Type B pancreatic cell (in vitro differentiated cells): ENCODE measurements around the gene TTC23. TPM values are rescaled to one million over a fixed set of nuclear protein-coding genes. Genes with fewer than 3 reads are reported as not detected.
"Not testable (repeated sequence)": the region's sequence is repeated elsewhere in the genome, so short reads cannot be mapped to it uniquely, and the experiment has no call there.

Experiments used
- DNase-seq: peaks from one replicate; pipeline ENCODE4 v3.0.0; 2021; ENCODE audit warnings: mixed read lengths; ENCODE audit not compliant: unreplicated experiment; ENCODE audit errors: extremely low spot score
- H3K27ac Mint-ChIP-seq: 2 replicates; pipeline ENCODE4 v1.8.0; 2021; ENCODE audit warnings: mild to moderate bottlenecking, mixed read lengths
- H3K27me3 Mint-ChIP-seq: 2 replicates; pipeline ENCODE4 v1.8.0; 2021; ENCODE audit warnings: mixed read lengths
- H3K36me3 Mint-ChIP-seq: 2 replicates; pipeline ENCODE4 v1.8.0; 2021; ENCODE audit warnings: mixed read lengths
- H3K4me1 Mint-ChIP-seq: one replicate; pipeline ENCODE4 v1.8.0; 2021; ENCODE audit warnings: mixed read lengths; ENCODE audit not compliant: unreplicated experiment
- H3K4me3 Mint-ChIP-seq: 2 replicates; pipeline ENCODE4 v1.8.0; 2021; ENCODE audit warnings: mild to moderate bottlenecking, mixed read lengths
- H3K9me3 Mint-ChIP-seq: 2 replicates; pipeline ENCODE4 v1.8.0; 2021; ENCODE audit warnings: mixed read lengths
- CTCF ChIP-seq: fragments of 200-600 bp; sonication (generic); conservative IDR thresholded peaks from 2 replicates; pipeline ENCODE4 v1.5.0; 2021; ENCODE audit warnings: antibody characterized with exemption, mild to moderate bottlenecking
- total RNA-seq: library from RNA; stranded (reverse); gene quantifications from 2 replicates; pipeline ENCODE4 v1.2.1, GENCODE V29; 2021; ENCODE audit warnings: low replicate concordance

Gene TTC23
- total RNA-seq, 1 donor from 2014 or later, result 26.4 TPM

GRCh38 chr15:99117111-99117510, 132.3 kb downstream of the TTC23 start:
- Mint-ChIP-seq H3K4me1 (peaks cover 23% of the 10 kb centered on the region), H3K4me3 (no peak overlapping the region), H3K36me3 (peaks cover 8% of the 10 kb centered on the region), H3K9me3 (peaks cover 5% of the 10 kb centered on the region), H3K27ac (no peak overlapping the region), H3K27me3 (no peaks in the 10 kb centered on the region)
- TF ChIP-seq CTCF, result no peak
- DNase-seq, result peak; percentile 48

GRCh38 chr15:99115300-99116215, 133.8 kb downstream of the TTC23 start:
- DNase-seq, result peak; percentile 51
- Mint-ChIP-seq H3K9me3 (peaks cover 5% of the 10 kb centered on the region), H3K27ac (no peak overlapping the region), H3K4me1 (peaks cover 11% of the 10 kb centered on the region), H3K4me3 (no peak overlapping the region), H3K36me3 (peaks cover 8% of the 10 kb centered on the region), H3K27me3 (peaks cover 2% of the 10 kb centered on the region)
- no peak for TF ChIP-seq CTCF

GRCh38 chr15:99114511-99115299, 134.7 kb downstream of the TTC23 start:
- Mint-ChIP-seq H3K4me3 (no peak overlapping the region), H3K36me3 (peaks cover 8% of the 10 kb centered on the region), H3K4me1 (peaks cover 9% of the 10 kb centered on the region), H3K27ac (no peak overlapping the region), H3K27me3 (peaks cover 10% of the 10 kb centered on the region), H3K9me3 (peaks cover 5% of the 10 kb centered on the region)
- TF ChIP-seq CTCF, result no peak
- no peak for DNase-seq

- H3K36me3 Mint-ChIP-seq, result peaks cover 8% of the 10 kb centered on the region
- peaks cover 19% of the 10 kb centered on the region for H3K27me3 Mint-ChIP-seq
- TF ChIP-seq CTCF, result no peak
- peak overlapping the region; percentile 48 for H3K27ac Mint-ChIP-seq
- H3K4me3 Mint-ChIP-seq, result no peak overlapping the region
- H3K9me3 Mint-ChIP-seq, result peaks cover 5% of the 10 kb centered on the region
- peaks cover 9% of the 10 kb centered on the region for H3K4me1 Mint-ChIP-seq
- DNase-seq, result no peak
Observed at GRCh38 chr15:99113547-99114271, 135.7 kb downstream of the TTC23 start.

- H3K4me3 Mint-ChIP-seq, H3K36me3 Mint-ChIP-seq, H3K4me1 Mint-ChIP-seq, DNase-seq, H3K9me3 Mint-ChIP-seq, H3K27ac Mint-ChIP-seq: not testable (repeated sequence)
- H3K27me3 Mint-ChIP-seq, result peaks cover 33% of the 10 kb centered on the region
Observed at GRCh38 chr15:99111641-99112040, 137.7 kb downstream of the TTC23 start.
